Stimulated activated memory B cell treated with anti-CD40 and anti-IgM and Interleukin-4, amounts not matched to agents 10 μg/mL and 1 μg/mL and 100 μg/mL, for 72 hours (primary cell): ENCODE results near the gene OR3A3.
"Not testable (repeated sequence)": the region's sequence is repeated elsewhere in the genome, so short reads cannot be mapped to it uniquely, and the experiment has no call there.

ENCODE experiments used
- ATAC-seq: fragments of 150-1000 bp; cut with Tn5 transposase; 2 replicates; pipeline ENCODE4 v1.10.0; 2021
- H3K27ac Mint-ChIP-seq: one replicate; pipeline ENCODE4 v1.8.0; 2022; ENCODE audit warnings: mild to moderate bottlenecking, mixed read lengths
- H3K27me3 Mint-ChIP-seq: one replicate; pipeline ENCODE4 v1.8.0; 2022; ENCODE audit warnings: mixed read lengths
- H3K36me3 Mint-ChIP-seq: one replicate; pipeline ENCODE4 v1.8.0; 2022; ENCODE audit warnings: mixed read lengths
- H3K4me1 Mint-ChIP-seq: one replicate; pipeline ENCODE4 v1.8.0; 2022; ENCODE audit warnings: mixed read lengths
- H3K4me3 Mint-ChIP-seq: one replicate; pipeline ENCODE4 v1.8.0; 2022; ENCODE audit warnings: mild to moderate bottlenecking, moderate library complexity, mixed read lengths
- H3K9me3 Mint-ChIP-seq: one replicate; pipeline ENCODE4 v1.8.0; 2022; ENCODE audit warnings: mixed read lengths

Gene OR3A3

GRCh38 chr17:3411070-3411469, at the start of gene OR3A3:
OR3A3 (plus strand) TSS chr17:3411370.
- peaks cover 14% of the 10 kb centered on the region for H3K9me3 Mint-ChIP-seq
- peaks cover 53% of the 10 kb centered on the region for H3K27me3 Mint-ChIP-seq
- H3K4me1 Mint-ChIP-seq: no peaks in the 10 kb centered on the region
- ATAC-seq: no peak
- H3K4me3 Mint-ChIP-seq: no peak within 1 kb of the TSS
- H3K36me3 Mint-ChIP-seq: peaks cover 7% of the 10 kb centered on the region
- H3K27ac Mint-ChIP-seq: no peak within 1 kb of the TSS

DNA sequence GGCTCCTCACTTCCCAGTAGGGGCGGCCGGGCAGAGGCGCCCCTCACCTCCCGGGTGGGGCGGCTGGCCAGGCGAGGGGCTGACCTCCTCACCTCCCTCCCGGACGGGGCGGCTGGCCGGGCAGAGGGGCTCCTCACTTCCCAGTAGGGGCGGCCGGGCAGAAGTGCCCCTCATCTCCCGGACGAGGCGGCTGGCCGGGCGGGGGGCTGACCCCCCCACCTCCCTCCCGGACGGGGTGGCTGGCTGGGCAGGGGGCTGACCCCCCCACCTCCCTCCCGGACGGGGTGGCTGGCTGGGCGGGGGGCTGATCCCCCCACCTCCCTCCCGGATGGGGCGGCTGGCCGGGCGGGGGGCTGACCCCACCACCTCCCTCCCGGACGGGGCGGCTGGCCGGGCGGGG, 40.0 kb upstream of the OR3A3 start:
- not testable (repeated sequence) for H3K4me1 Mint-ChIP-seq, H3K4me3 Mint-ChIP-seq, H3K27ac Mint-ChIP-seq, H3K36me3 Mint-ChIP-seq, ATAC-seq
- H3K9me3 Mint-ChIP-seq: peaks cover 17% of the 10 kb centered on the region
- peaks cover 30% of the 10 kb centered on the region for H3K27me3 Mint-ChIP-seq

- Mint-ChIP-seq H3K27me3 (peaks cover 43% of the 10 kb centered on the region), H3K9me3 (peaks cover 3% of the 10 kb centered on the region), H3K27ac (no peak overlapping the region), H3K4me1 (no peaks in the 10 kb centered on the region), H3K36me3 (peaks cover 11% of the 10 kb centered on the region), H3K4me3 (no peak overlapping the region)
- ATAC-seq: no peak
Measured at GRCh38 chr17:3378321-3378720, 32.8 kb upstream of the OR3A3 start.

GRCh38 chr17:3381957-3382356, 29.2 kb upstream of the OR3A3 start:
- no peak for ATAC-seq
- Mint-ChIP-seq H3K4me3 (no peak overlapping the region), H3K4me1 (no peaks in the 10 kb centered on the region), H3K27me3 (peaks cover 59% of the 10 kb centered on the region), H3K36me3 (peaks cover 8% of the 10 kb centered on the region), H3K9me3 (no peaks in the 10 kb centered on the region), H3K27ac (no peak overlapping the region)

DNA sequence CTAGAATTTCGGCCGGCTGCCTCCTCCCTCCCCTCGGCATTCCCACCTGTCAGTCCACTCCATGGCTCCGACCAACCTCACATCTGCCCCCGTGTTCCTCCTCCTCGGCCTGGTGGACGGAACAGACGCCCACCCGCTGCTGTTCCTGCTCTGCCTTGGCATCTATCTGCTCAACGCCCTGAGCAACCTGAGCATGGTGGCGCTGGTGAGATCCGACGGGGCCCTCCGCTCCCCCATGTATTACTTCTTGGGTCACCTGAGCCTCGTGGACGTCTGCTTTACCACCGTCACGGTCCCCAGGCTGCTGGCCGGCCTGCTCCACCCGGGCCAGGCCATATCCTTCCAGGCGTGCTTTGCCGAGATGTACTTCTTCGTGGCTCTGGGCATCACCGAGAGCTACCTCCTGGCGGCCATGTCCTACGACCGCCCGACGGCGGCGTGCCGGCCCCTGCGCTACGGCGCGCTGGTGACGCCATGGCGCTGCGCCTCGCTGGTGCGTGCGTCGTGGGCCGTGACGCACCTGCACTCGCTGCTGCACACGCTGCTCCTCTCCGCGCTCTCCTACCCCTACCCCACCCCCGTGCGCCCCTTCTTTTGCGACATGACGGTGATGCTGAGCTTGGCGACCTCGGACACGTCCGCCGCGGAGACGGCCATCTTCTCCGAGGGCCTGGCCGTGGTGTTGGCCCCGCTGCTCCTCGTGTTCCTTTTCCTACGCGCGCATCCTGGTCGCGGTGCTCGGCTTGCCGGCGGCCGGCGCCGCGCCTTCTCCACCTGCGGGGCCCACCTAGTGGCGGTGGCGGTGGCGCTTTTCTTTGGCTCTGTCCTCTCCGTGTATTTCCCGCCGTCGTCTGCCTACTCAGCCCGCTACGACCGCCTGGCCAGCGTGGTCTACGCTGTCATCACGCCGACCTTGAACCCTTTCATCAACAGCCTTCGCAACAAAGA, 25.0 kb upstream of the OR3A3 start, which contains the start of gene OR3A2:
Gene OR3A2, minus strand, starts transcription at position 440 of the 948 bp plus-strand sequence.
- Mint-ChIP-seq H3K9me3 (no peaks in the 10 kb centered on the region), H3K36me3 (no peaks in the 10 kb centered on the region), H3K27me3 (peaks cover 43% of the 10 kb centered on the region), H3K4me3 (peak within 1 kb of the TSS; percentile 73), H3K4me1 (no peaks in the 10 kb centered on the region), H3K27ac (peak within 1 kb of the TSS; percentile 73)
- ATAC-seq: peak; percentile 86

GRCh38 chr17:3389791-3390190, 21.4 kb upstream of the OR3A3 start:
- no peak for ATAC-seq
- Mint-ChIP-seq H3K4me3 (no peak overlapping the region), H3K36me3 (no peaks in the 10 kb centered on the region), H3K27ac (no peak overlapping the region), H3K9me3 (peaks cover 2% of the 10 kb centered on the region), H3K27me3 (peaks cover 49% of the 10 kb centered on the region), H3K4me1 (no peaks in the 10 kb centered on the region)

DNA sequence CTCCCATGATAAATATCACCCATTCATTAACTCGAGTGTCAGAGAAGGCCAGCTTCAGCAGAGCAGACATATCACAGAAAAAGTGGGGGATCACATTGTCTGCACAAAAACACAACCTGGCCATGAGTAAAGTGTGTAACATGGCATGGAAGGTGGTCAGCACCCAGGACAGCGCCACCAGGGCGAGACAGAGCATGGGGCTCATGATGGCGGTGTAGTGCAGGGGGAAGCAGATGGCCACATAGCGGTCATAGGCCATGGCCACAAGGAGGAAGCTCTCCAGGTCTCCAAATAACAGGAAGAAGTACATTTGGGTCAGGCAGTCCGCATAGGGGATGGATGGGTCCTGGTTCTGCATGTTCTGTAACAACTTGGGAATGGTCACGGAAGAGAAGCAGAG, 13.4 kb upstream of the OR3A3 start:
- not testable (repeated sequence) for H3K36me3 Mint-ChIP-seq, ATAC-seq, H3K4me3 Mint-ChIP-seq, H3K27ac Mint-ChIP-seq, H3K4me1 Mint-ChIP-seq, H3K9me3 Mint-ChIP-seq
- peaks cover 12% of the 10 kb centered on the region for H3K27me3 Mint-ChIP-seq

DNA sequence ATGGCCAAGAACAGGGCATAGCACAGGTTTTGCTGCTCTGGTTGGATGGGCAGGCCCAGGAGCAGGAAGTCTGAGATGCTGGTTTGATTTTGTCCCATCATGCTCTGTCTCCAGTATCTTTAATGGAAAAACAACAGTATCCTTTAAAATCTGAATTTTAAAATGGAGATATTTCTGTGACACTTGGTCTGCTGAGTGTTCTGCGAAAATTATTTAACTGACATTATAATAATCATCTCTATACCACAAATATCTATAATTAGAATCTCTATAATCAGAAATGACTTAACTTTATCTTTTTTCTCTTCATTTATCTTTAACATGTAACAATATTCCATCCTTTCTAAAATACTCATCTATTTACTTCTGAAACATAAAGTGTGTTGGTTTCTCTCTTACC, 12.9 kb upstream of the OR3A3 start, which contains the start of gene OR1E1:
Gene OR1E1, minus strand, starts transcription at position 101 of the 400 bp plus-strand sequence. Its CDS starts 0 bp downstream, at position 101.
- Mint-ChIP-seq H3K4me1 (no peaks in the 10 kb centered on the region), H3K36me3 (no peaks in the 10 kb centered on the region), H3K27ac (no peak within 1 kb of the TSS), H3K27me3 (peaks cover 9% of the 10 kb centered on the region), H3K9me3 (no peaks in the 10 kb centered on the region), H3K4me3 (no peak within 1 kb of the TSS)
- no peak for ATAC-seq

GRCh38 chr17:3400055-3400454, 11.1 kb upstream of the OR3A3 start:
- Mint-ChIP-seq H3K27ac (no peak overlapping the region), H3K4me3 (no peak overlapping the region), H3K4me1 (no peaks in the 10 kb centered on the region), H3K27me3 (no peaks in the 10 kb centered on the region), H3K36me3 (no peaks in the 10 kb centered on the region), H3K9me3 (no peaks in the 10 kb centered on the region)
- ATAC-seq: no peak

DNA sequence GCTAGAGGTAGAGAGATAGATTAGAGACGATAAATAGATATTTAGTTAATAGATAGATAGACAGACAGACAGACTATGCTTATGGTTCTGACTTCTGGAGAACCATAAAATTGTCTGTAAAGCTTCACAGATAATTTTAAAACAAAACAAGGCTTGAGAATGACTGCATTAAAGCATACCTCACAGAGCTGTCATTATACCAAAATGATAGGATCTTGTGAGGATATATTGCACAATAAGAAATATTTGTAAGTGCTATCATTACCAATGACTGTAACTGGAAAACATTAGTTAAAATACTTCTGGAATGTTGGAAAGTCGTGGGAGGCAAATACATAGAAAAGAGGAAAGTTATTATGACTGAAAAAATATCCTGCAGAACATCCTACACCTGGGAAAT, 9.4 kb upstream of the OR3A3 start:
- ATAC-seq: no peak
- H3K27me3 Mint-ChIP-seq: no peaks in the 10 kb centered on the region
- H3K4me1 Mint-ChIP-seq: no peaks in the 10 kb centered on the region
- H3K4me3 Mint-ChIP-seq: no peak overlapping the region
- H3K36me3 Mint-ChIP-seq: no peaks in the 10 kb centered on the region
- peaks cover 7% of the 10 kb centered on the region for H3K9me3 Mint-ChIP-seq
- no peak overlapping the region for H3K27ac Mint-ChIP-seq

DNA sequence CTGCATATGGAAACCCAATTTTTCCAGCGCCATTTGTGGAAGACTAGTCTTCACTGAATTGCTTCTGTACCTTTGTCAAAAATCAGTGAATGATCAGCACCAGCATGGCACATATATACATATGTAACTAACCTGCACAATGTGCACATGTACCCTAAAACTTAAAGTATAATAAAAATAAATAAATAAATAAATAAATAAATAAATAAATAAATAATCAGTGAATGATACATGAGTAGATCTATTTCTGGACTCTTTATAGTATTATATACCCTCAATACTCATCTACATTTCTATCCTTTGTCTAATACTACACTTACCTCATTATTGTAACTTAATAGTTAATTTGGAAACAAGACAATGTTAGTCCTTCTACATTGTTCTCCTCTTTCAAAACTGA, 7.3 kb upstream of the OR3A3 start:
- not testable (repeated sequence) for H3K36me3 Mint-ChIP-seq, H3K27ac Mint-ChIP-seq, ATAC-seq, H3K4me3 Mint-ChIP-seq, H3K4me1 Mint-ChIP-seq
- Mint-ChIP-seq H3K9me3 (peaks cover 11% of the 10 kb centered on the region), H3K27me3 (peaks cover 12% of the 10 kb centered on the region)

- H3K9me3 Mint-ChIP-seq, H3K4me1 Mint-ChIP-seq, H3K4me3 Mint-ChIP-seq, H3K27ac Mint-ChIP-seq, H3K36me3 Mint-ChIP-seq: not testable (repeated sequence)
- peaks cover 56% of the 10 kb centered on the region for H3K27me3 Mint-ChIP-seq
- peak; percentile 24 for ATAC-seq
Measured at GRCh38 chr17:3412216-3412615, 1.0 kb downstream of the OR3A3 start.

DNA sequence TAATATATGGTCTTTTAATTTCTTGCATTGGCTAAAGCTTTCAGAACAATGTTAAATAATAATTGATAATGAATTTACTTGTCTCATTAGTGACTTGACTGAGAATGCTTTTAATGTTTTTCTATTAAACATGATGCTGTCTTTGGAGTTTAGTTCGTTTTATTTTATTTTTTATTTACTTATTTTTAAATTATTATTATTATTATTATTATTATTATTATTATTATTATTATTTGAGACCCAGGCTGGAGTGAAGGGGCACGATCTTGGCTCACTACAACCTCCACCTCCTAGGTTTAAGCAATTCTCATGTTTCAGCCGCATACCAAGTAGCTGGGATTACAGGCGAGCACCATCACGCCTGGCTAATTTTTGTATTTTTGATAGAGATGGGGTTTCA, 4.4 kb downstream of the OR3A3 start:
- peaks cover 6% of the 10 kb centered on the region for H3K9me3 Mint-ChIP-seq
- no peak overlapping the region for H3K27ac Mint-ChIP-seq
- no peak overlapping the region for H3K4me3 Mint-ChIP-seq
- peaks cover 50% of the 10 kb centered on the region for H3K27me3 Mint-ChIP-seq
- no peaks in the 10 kb centered on the region for H3K36me3 Mint-ChIP-seq
- no peaks in the 10 kb centered on the region for H3K4me1 Mint-ChIP-seq
- ATAC-seq: no peak

DNA sequence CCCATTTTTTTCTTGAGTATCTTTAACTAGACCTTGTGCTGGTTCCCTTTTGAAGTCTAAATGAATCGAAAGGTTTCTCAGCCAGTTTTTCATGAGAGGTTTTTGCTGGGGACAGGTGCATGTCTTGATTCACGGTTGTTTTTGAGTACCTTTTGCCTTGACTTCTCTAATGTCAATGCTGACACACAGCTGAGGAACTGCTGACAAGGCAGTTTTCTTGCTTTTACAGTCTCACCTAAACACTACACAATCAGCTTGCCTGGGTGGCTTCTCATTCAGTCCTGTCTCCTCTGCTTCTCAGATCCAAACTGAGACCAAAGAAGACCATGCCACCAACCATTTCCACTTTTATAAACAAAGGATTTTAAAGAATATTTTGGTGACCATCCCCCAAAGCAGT, 7.1 kb downstream of the OR3A3 start:
- Mint-ChIP-seq H3K9me3 (peaks cover 6% of the 10 kb centered on the region), H3K4me1 (no peaks in the 10 kb centered on the region), H3K4me3 (no peak overlapping the region), H3K27ac (no peak overlapping the region), H3K27me3 (peaks cover 53% of the 10 kb centered on the region), H3K36me3 (no peaks in the 10 kb centered on the region)
- no peak for ATAC-seq

DNA sequence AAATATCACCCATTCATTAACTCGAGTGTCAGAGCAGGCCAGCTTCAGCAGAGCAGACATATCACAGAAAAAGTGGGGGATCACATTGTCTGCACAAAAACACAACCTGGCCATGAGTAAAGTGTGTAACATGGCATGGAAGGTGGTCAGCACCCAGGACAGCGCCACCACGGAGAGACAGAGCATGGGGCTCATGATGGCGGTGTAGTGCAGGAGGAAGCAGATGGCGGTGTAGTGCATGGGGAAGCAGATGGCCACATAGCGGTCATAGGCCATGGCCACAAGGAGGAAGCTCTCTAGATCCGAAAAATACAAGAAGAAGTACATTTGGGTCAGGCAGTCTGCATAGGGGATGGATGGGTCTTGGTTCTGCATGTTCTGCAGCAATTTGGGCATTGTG, 22.0 kb downstream of the OR3A3 start:
- peaks cover 13% of the 10 kb centered on the region for H3K9me3 Mint-ChIP-seq
- H3K36me3 Mint-ChIP-seq, H3K27ac Mint-ChIP-seq, H3K4me1 Mint-ChIP-seq, H3K4me3 Mint-ChIP-seq: not testable (repeated sequence)
- ATAC-seq: peak; percentile 55
- peaks cover 54% of the 10 kb centered on the region for H3K27me3 Mint-ChIP-seq

DNA sequence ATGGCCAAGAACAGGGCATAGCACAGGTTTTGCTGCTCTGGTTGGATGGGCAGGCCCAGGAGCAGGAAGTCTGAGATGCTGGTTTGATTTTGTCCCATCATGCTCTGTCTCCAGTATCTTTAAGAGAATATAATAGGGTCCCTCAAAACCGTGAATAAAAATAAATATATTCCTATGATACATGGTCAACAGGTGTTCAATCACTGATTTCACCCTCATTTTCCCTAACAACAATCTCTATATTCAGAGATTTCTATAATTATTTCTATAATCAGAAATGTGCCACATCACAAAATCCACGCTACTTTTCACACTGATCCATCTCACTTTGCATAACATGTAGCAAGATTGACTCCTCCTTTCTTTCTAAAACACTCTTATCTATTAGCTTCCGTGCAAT, 22.6 kb downstream of the OR3A3 start, which contains the start of gene OR1E2:
Gene OR1E2, minus strand, starts transcription at position 101 of the 400 bp plus-strand sequence. Its CDS starts 0 bp downstream, at position 101.
- Mint-ChIP-seq H3K27me3 (peaks cover 49% of the 10 kb centered on the region), H3K9me3 (peaks cover 10% of the 10 kb centered on the region)
- ATAC-seq: no peak

More for the DNA sequence above, 22.6 kb downstream of the OR3A3 start, which contains the start of gene OR1E2:
- no peak within 1 kb of the TSS for H3K27ac Mint-ChIP-seq
- H3K36me3 Mint-ChIP-seq: no peaks in the 10 kb centered on the region
- H3K4me3 Mint-ChIP-seq: no peak within 1 kb of the TSS
- H3K4me1 Mint-ChIP-seq: no peaks in the 10 kb centered on the region
